HL-60 (cell line): ENCODE measurements around the gene LIPG.

Experiments used
- DNase-seq, 2 experiments: peaks; one replicate each; pipeline ENCODE4 v3.0.0-alpha.2; 2010 to 2020; ENCODE audit warnings: low read depth in 1 of 2, low spot score in 1 of 2
- H3K27ac ChIP-seq: fragments of 250-450 bp; sonication (Bioruptor Pico); replicated peaks from 2 replicates; pipeline ENCODE4 v1.5.1; 2020; ENCODE audit warnings: mild to moderate bottlenecking, moderate library complexity
- H3K27me3 ChIP-seq: fragments of 250-450 bp; sonication (Bioruptor Pico); 2 replicates; pipeline ENCODE4 v1.5.1; 2021; ENCODE audit warnings: mild to moderate bottlenecking, moderate library complexity; ENCODE audit not compliant: insufficient read depth, poor library complexity, severe bottlenecking
- H3K4me3 ChIP-seq: replicated peaks from 2 replicates; pipeline ENCODE4 v1.5.1; 2011; ENCODE audit warnings: mild to moderate bottlenecking, control low read depth, low read length; ENCODE audit not compliant: insufficient read depth
- GABPA ChIP-seq: IDR thresholded peaks from 2 replicates; pipeline ENCODE4 v1.6.1; 2012; ENCODE audit warnings: low read depth
- POLR2AphosphoS5 ChIP-seq: IDR thresholded peaks from 2 replicates; pipeline ENCODE4 v1.6.1; 2012; ENCODE audit warnings: low read depth
- SPI1 ChIP-seq: IDR thresholded peaks from 2 replicates; pipeline ENCODE4 v1.6.1; 2012; ENCODE audit warnings: low read depth, mild to moderate bottlenecking, borderline replicate concordance
- TF ChIP-seq, protein P1 (sequence below): IDR thresholded peaks from one replicate; pipeline ENCODE4 v1.5.1; 2011; ENCODE audit warnings: low read length, control low read depth, inconsistent platforms; ENCODE audit not compliant: insufficient read depth
- TF ChIP-seq, protein P2 (sequence below): IDR thresholded peaks from 2 replicates; pipeline ENCODE4 v1.6.1; 2012; ENCODE audit warnings: low read depth; ENCODE audit not compliant: insufficient replicate concordance

The LIPG gene

DNA sequence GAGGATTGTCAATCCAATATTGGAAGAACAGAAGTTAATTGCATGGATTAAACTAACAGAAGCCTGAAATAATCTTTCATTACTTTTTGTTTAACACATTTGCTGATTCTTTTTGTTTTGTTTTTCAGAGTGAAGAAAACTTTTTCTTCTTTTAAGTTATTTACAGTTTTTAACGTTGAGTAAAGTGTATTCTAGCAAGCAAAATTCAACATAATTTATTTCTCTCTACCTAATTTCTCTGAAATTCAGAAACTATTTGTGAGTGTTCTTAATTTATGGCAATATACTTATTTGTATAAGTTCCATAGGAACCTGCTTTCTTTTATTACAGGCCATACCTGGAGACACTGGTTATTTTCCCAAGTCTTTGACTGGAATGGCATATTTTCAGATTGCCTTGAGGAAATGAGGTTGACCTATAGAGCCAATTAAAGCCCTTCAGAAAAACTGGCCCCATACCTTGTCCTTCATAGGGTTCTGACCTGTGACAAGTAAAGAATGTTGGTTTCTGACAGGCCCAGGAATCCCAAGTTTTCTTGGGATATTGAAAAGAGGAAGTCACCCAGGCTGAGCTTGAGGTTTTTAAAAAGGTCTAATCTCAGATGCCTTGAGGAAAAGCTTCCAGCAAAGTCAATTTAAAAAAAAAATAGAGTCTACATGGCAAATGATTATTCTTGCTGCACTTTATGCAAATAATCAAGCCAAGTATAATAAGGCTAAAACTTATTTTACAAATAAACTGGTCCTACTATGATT, 26.8 kb upstream of the LIPG start:
- DNase-seq = no peak
- TF ChIP-seq, protein P1, sequence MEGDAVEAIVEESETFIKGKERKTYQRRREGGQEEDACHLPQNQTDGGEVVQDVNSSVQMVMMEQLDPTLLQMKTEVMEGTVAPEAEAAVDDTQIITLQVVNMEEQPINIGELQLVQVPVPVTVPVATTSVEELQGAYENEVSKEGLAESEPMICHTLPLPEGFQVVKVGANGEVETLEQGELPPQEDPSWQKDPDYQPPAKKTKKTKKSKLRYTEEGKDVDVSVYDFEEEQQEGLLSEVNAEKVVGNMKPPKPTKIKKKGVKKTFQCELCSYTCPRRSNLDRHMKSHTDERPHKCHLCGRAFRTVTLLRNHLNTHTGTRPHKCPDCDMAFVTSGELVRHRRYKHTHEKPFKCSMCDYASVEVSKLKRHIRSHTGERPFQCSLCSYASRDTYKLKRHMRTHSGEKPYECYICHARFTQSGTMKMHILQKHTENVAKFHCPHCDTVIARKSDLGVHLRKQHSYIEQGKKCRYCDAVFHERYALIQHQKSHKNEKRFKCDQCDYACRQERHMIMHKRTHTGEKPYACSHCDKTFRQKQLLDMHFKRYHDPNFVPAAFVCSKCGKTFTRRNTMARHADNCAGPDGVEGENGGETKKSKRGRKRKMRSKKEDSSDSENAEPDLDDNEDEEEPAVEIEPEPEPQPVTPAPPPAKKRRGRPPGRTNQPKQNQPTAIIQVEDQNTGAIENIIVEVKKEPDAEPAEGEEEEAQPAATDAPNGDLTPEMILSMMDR = no peak
- TF ChIP-seq SPI1 = peak; percentile 60; the same call in 1 of the 2 replicates
- Histone ChIP-seq H3K4me3 (no peak overlapping the region), H3K27me3 (peaks cover 8% of the 10 kb centered on the region), H3K27ac (no peak overlapping the region)

DNA sequence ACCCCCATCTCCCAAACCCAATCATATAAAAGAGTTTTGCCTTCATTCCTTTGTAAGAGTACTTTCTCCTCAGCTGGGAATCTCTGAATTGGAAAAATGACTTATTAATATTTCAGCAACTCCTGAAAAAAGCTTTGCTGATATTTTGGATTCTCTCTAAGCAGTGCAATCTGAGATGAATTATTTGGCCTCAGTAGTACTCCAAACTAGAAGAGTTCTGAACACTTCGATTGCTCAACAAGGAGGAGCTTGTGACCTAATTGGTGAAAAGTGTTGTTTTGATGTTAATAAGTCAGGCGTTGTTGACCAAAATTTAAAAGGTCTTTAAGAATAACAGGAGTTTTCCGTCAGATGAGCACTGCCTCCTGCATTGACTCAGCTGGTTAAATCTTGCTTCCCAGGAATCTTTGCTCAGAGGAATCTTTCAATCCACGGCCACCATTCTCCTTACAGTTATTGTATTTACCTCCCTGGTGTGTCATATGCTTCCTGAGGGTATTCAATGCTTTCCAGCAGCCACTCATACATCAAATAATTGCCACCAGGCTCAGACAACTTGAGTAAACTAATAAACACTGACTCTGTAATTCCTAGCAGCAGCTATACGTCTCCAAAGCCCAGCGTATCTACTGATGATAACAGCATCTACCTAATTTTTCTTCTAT, 24.5 kb upstream of the LIPG start:
- TF ChIP-seq SPI1 = no peak
- TF ChIP-seq, protein P2, sequence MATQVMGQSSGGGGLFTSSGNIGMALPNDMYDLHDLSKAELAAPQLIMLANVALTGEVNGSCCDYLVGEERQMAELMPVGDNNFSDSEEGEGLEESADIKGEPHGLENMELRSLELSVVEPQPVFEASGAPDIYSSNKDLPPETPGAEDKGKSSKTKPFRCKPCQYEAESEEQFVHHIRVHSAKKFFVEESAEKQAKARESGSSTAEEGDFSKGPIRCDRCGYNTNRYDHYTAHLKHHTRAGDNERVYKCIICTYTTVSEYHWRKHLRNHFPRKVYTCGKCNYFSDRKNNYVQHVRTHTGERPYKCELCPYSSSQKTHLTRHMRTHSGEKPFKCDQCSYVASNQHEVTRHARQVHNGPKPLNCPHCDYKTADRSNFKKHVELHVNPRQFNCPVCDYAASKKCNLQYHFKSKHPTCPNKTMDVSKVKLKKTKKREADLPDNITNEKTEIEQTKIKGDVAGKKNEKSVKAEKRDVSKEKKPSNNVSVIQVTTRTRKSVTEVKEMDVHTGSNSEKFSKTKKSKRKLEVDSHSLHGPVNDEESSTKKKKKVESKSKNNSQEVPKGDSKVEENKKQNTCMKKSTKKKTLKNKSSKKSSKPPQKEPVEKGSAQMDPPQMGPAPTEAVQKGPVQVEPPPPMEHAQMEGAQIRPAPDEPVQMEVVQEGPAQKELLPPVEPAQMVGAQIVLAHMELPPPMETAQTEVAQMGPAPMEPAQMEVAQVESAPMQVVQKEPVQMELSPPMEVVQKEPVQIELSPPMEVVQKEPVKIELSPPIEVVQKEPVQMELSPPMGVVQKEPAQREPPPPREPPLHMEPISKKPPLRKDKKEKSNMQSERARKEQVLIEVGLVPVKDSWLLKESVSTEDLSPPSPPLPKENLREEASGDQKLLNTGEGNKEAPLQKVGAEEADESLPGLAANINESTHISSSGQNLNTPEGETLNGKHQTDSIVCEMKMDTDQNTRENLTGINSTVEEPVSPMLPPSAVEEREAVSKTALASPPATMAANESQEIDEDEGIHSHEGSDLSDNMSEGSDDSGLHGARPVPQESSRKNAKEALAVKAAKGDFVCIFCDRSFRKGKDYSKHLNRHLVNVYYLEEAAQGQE = no peak
- TF ChIP-seq, protein P1 = no peak
- TF ChIP-seq POLR2AphosphoS5 = no peak
- no peak for TF ChIP-seq GABPA
- no peak overlapping the region for H3K27ac ChIP-seq
- DNase-seq = no peak
- H3K27me3 ChIP-seq = peaks cover 8% of the 10 kb centered on the region
- H3K4me3 ChIP-seq = no peak overlapping the region

DNA sequence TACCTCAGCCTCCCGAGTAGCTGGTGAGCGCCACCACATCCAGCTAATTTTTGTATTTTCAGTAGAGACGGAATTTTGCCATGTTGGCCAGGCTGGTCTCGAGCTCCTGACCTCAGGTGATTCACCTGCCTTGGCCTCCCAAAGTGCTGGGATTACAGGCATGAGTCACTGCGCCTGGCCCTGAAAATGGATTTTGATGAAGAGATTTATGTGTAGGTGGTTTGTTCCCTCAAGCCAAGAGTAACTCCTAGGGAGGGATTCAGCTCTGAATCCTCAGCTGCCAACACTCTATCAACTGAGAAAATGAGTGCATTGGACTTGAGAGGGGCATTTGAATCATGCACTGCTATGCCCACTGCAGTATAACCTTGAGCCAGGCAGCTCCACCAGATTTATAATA, 17.5 kb upstream of the LIPG start:
- Histone ChIP-seq H3K4me3 (no peak overlapping the region), H3K27me3 (peaks cover 14% of the 10 kb centered on the region), H3K27ac (no peak overlapping the region)
- TF ChIP-seq SPI1 (no peak), GABPA (no peak), POLR2AphosphoS5 (no peak)
- TF ChIP-seq, protein P1 = no peak
- TF ChIP-seq, protein P2 = no peak
- no peak for DNase-seq

DNA sequence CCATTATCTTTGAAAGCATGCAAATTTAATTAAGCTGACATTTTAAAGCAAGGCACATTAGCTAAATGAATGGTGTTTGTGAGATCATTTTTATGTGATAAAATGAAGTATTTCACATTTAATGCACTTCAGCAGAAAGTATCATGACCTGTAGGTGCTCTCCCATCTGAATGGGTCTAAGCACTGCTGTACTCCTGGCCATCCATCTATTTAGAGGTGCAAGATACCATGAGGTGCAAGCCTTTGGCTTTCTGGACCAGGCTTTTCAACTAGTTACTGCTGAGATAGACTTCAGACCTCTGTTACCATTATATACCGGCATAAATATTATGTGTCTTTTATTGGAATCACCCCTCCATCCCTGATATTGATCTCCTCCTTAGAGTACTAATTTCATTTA, 15.6 kb upstream of the LIPG start:
- no peak for DNase-seq
- no peak overlapping the region for H3K27ac ChIP-seq
- TF ChIP-seq, protein P1 = no peak
- TF ChIP-seq, protein P2 = no peak
- TF ChIP-seq SPI1 (no peak), GABPA (no peak), POLR2AphosphoS5 (no peak)
- H3K27me3 ChIP-seq = peaks cover 16% of the 10 kb centered on the region
- no peak overlapping the region for H3K4me3 ChIP-seq
